Measurements from ENCODE around the gene ZNF470.

ZNF470 gene

DNA sequence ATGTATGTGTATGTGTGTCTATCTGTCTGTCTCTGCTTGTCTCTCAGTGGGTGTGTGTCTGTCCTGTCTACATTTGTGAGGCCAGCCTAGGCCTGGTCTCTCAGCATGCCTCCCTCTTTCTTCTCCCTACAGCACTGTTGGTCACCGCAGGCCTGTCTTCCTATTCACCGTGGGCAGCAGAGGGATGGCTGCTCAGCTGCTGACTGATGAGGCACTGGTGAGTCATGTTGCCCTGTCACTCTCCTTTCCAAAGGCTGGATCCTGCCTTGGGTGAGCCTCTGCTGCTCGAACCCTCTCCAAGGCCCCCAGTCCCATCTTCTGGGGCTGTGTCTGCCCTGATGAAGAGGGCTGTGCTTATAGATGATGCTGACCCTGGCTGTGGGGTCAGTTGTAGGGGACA lies 34.1 kb downstream of the ZNF470 start:
- H3K4me3 ChIP-seq (ENCODE audit: low read depth, low read length), result no peak overlapping the region
- TF ChIP-seq, protein P1, sequence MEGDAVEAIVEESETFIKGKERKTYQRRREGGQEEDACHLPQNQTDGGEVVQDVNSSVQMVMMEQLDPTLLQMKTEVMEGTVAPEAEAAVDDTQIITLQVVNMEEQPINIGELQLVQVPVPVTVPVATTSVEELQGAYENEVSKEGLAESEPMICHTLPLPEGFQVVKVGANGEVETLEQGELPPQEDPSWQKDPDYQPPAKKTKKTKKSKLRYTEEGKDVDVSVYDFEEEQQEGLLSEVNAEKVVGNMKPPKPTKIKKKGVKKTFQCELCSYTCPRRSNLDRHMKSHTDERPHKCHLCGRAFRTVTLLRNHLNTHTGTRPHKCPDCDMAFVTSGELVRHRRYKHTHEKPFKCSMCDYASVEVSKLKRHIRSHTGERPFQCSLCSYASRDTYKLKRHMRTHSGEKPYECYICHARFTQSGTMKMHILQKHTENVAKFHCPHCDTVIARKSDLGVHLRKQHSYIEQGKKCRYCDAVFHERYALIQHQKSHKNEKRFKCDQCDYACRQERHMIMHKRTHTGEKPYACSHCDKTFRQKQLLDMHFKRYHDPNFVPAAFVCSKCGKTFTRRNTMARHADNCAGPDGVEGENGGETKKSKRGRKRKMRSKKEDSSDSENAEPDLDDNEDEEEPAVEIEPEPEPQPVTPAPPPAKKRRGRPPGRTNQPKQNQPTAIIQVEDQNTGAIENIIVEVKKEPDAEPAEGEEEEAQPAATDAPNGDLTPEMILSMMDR (IDR thresholded peaks at IDR 0.05; ENCODE audit: low read depth, low read length, missing control alignments), result no peak
- no peak for DNase-seq (ENCODE audit: low read depth)
- in situ Hi-C loops (cut with HindIII; ENCODE audit: low sequenced_read_pairs), result no loop called here

GRCh38 chr19:56603829-56604228 lies 36.6 kb downstream of the ZNF470 start:
- no peak for DNase-seq (ENCODE audit: low read depth)
- H3K4me3 ChIP-seq (ENCODE audit: low read depth, low read length), result no peak overlapping the region
- TF ChIP-seq, protein P1 (IDR thresholded peaks at IDR 0.05; ENCODE audit: low read depth, low read length, missing control alignments), result no peak
- in situ Hi-C loops (cut with HindIII; ENCODE audit: low sequenced_read_pairs), result no loop called here

GRCh38 chr19:56608274-56608964 lies 41.2 kb downstream of the ZNF470 start:
- no peak overlapping the region for H3K4me3 ChIP-seq (ENCODE audit: low read depth, low read length)
- DNase-seq (ENCODE audit: low read depth), result no peak
- TF ChIP-seq, protein P1 (IDR thresholded peaks at IDR 0.05; ENCODE audit: low read depth, low read length, missing control alignments), result no peak
- in situ Hi-C loops (cut with HindIII; ENCODE audit: low sequenced_read_pairs), result no loop called here

DNA sequence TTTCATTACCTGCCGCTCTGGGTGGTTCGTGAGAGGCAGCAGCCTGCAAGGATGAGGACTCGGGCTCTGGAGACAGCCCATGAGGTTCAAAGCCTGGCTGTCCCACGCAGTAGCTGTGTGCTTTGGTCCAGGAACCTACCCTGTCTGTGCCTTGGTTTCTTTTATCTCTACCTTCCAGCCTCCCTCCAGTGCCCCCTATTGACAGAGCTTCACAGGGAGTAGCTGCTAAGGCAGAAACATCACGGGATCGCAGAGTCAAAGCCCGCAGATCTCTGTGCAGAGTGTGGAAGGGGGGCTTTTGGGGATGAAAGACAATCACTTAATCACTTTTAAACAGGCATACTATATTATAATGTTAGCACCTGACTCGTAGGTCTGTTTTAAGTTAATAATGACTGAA lies 44.0 kb downstream of the ZNF470 start:
- no peak for DNase-seq (ENCODE audit: low read depth)
- in situ Hi-C loops (cut with HindIII; ENCODE audit: low sequenced_read_pairs), result no loop called here
- TF ChIP-seq, protein P1 (IDR thresholded peaks at IDR 0.05; ENCODE audit: low read depth, low read length, missing control alignments), result no peak
- H3K4me3 ChIP-seq (ENCODE audit: low read depth, low read length), result no peak overlapping the region

DNA sequence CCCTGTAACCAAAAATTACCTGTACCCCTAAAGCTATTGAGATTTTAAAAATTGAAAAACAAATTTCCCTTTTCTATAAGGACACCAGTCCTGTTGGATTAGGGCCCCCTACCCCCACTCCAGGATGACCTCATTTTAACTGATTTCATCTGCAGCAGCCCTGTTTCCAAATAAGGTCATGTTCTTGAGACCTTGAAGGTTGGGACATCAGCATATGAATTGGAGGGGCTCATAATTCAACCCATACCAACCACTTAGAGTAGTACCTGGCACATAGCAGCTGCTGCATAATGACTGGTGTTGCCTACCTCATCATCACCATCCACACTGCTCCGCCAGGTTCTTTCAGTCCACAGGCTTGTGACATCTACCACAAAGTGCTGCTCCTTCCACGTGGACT lies 45.5 kb downstream of the ZNF470 start:
- in situ Hi-C loops (cut with HindIII; ENCODE audit: low sequenced_read_pairs), result no loop called here
- no peak for DNase-seq (ENCODE audit: low read depth)
- TF ChIP-seq, protein P1 (IDR thresholded peaks at IDR 0.05; ENCODE audit: low read depth, low read length, missing control alignments), result no peak
- H3K4me3 ChIP-seq (ENCODE audit: low read depth, low read length), result no peak overlapping the region

DNA sequence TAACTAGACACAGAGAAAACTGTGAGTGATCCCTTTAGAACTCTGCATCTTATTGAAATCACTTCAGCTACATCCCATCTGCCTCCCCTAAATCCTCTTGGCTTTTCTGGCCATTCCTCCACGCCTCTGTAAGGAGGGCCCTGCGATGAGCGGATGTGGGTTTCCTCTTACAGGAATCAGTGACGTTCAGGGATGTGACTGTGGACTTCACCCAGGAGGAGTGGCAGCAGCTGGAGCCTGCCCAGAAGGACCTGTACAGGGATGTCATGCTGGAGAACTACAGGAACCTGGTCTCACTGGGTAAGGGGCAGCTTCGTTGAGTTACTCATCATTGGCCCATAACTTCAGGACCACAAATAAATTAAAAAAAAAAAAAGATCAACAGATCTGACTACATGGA lies 46.4 kb downstream of the ZNF470 start:
- in situ Hi-C loops (cut with HindIII; ENCODE audit: low sequenced_read_pairs), result no loop called here
- H3K4me3 ChIP-seq (ENCODE audit: low read depth, low read length), result no peak overlapping the region
- no peak for DNase-seq (ENCODE audit: low read depth)
- TF ChIP-seq, protein P1 (IDR thresholded peaks at IDR 0.05; ENCODE audit: low read depth, low read length, missing control alignments), result no peak
